Kidney glomerular epithelial cell (primary cell): Measurements from ENCODE around the gene RNF10.
"Not testable (repeated sequence)": the region's sequence is repeated elsewhere in the genome, so short reads cannot be mapped to it uniquely, and the experiment has no call there.

ENCODE experiments used
- DNase-seq: peaks from one replicate; lab custom pipeline; 2025; lab: John Stamatoyannopoulos, UW

Gene RNF10

DNA sequence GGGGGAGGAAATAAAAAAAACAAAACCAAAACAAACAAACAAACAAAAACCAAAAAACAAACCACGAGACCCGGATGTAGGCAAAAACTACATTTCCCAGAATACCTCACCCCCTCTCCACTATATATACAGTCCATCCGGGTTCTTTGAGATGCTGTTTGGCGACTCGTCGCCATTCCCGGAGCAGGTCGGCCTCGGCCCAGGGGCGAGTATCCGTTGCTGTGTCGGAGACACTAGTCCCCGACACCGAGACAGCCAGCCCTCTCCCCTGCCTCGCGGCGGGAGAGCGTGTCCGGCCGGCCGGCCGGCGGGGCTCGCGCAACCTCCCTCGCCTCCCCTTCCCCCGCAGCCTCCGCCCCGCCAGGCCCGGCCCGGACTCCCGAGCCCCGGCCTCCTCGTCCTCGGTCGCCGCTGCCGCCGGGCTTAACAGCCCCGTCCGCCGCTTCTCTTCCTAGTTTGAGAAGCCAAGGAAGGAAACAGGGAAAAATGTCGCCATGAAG lies at the start of gene RNF10:
RNF10 (plus strand) TSS at position 154 of the 500 bp plus-strand sequence. CDS start 456 bp downstream, outside the sequence.
- peak; percentile 84 for DNase-seq

DNA sequence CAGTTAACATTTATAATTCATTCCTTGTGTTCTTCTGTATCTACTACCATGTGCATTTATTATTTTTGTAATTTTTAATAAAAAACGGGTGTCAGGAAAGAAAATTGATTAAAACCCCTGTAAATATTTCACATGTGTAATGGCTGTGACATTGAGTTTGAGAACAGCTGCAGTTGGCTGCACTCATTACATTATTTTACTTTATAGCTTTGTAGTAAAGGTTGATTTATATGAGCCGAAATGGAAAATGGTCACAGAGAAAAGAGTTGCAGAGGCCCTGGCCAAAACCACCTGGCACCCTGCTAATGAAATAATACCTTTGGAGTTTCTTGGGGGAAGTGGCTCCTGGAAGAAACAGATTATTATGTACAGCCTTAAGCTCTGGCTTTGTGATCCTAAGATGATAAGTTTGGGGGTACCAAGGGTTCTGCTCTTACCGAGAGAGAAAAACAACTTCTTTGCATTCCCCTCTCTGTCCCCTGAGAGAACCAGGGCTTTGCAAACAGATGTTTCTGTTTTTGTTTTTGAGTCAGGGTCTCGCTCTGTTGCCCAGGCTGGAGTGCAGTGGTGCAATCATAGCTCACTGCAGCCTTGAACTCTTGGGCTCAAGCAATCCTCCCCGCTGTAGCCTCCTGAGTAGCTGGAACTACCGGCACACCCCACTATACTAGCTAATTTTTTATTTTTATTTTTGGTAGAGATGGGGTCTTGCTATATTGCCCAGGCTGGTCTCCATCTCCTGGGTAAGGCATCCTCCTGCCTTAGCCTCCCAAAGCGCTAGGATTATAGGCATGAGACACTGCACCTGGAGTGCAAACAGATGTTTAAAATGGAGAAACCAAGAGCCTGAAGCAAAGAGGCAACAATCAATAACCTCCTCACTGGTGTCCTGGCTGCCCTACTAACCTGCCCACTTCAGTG lies 47.9 kb upstream of the RNF10 start:
- no peak for DNase-seq

DNA sequence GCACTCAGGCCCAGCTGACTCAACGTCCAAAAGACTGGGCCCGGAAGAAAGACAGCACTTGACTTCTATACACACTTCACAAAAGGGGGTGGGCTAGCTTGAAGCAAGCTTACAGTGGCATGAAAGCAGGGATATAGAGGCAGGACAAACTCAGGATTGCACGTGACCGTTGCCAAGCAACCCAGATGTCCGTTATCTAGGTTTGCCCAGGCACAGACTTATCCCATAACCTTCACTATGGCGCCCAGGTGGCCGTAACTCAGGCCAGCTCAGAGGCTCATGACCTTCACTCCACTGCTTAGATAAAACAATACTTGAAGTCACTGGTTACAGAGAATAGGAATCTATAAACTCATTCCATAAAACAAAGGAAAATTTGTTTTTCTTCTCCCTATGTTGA lies 46.6 kb upstream of the RNF10 start:
- not testable (repeated sequence) for DNase-seq

DNA sequence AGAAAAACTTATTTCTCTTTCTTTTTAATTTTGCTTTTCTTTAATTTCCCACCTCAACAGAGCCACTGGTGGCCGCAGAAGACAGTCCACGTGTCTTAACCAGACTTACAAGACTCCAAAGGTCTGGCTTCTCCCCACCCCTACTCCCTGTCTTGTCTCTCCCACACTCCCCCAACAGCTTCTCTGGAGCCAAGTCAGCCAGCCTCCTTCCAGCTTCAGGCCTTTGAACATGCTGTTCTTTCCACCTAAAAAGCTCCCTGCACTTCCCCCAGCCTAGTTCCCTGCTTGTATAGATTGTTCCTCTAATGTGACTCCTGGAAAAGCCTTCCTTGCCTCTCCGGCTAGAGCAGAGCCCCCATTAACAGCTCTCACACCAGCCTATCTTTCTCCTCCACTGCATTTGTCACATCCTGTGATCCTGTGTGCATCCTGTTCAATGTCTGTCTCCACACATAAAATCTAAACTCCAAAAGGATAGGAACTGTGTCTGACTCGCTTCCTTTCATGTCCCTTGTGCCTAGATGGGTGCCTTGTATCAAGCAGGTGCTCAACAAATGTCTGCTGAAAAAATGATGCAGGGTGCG lies 46.0 kb upstream of the RNF10 start:
- DNase-seq = no peak

DNA sequence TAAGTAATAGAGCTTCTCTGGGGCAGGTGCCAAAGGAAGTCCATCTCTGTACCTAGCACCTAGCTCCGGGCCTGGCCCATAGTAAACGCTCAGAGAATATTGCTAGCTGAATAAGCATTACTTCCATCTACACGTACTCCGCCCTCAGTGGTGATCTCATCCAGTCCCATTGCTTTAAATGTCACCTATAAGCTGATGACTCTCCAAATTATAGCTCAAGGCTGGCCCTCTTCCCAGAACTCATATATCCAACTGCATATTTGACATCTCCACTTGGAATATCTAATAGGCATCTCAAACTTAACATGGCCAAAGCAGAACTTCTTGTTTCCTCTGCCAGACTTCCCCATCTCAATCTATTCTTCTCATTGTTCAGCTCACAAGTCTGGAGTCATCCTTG lies 45.1 kb upstream of the RNF10 start:
- no peak for DNase-seq

DNA sequence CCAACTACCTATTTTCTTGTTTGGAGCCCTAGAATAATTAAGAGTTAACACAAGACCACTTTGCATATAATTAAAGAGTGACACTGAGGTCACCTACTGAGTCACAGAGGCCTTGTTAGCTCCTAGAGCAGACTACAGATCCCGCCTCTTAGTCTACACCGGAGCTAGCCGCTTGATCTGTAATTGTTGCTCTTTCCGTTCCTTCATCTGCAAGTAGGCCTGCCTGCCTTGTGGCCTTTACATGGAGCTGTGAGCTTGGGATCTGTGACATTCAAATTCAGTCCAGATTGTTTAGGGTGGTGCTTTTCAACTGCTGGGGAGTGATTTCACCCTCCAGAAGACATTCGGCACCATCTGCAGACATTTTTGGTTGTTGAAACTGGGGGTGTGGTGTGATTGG lies 43.8 kb upstream of the RNF10 start:
- no peak for DNase-seq

DNA sequence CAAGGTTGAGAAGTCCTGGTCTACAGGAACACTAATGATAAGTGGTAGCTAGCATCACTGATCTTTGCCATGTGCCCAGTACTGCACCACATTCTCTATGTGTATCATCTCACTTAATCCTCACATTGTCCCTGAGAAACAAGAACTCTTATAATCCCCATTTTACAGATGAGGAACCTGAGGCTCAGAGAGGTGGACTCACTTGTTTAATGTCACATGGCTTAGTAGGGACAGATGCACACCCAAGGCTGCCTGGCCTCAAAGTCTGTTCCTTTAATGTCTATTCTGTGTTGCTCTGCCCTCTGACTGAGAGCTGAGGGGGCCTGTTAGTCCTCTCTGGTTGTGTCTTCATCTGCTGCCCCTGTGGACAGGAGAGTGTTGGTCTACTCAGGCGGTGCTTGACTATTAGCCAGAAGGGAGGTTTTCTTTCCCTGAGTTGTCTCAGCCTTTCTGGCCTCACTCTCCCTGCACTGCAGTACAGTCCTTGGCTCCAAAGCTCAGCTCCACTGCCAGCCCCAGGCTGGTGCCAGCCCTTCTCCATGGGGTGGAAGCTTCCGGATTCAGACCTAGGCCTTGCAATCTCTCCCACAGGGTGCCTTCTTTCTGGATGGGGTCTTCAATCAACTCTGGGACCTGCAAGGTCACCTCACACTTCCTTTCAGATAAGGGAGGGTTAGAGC lies 43.2 kb upstream of the RNF10 start:
- DNase-seq = no peak

DNA sequence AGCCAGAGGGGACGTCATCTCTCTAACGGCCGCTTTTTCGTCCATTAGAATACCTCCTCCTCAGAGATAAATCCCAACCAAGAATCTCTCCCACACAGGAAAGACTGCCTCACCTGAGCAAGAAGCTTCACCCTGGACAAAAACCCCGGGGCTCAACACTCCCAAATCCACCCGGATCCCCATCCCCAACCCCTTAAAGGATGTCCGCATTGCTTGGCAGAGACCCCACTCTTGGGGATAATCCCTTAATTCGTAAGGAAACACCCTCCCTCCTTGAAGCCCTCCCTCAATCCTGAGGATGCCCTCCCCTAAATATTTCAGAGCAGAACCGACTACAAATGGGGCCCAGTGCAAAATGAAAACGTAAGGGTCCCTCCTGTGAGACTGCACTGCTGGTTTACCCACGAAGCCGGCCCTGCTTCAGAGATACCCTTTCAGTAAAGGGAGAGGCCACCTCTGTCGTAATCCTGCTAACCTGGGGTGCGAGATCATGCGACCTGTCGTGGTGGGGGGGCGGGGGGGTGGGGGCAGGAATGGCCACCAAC lies 38.9 kb upstream of the RNF10 start:
- DNase-seq = no peak

DNA sequence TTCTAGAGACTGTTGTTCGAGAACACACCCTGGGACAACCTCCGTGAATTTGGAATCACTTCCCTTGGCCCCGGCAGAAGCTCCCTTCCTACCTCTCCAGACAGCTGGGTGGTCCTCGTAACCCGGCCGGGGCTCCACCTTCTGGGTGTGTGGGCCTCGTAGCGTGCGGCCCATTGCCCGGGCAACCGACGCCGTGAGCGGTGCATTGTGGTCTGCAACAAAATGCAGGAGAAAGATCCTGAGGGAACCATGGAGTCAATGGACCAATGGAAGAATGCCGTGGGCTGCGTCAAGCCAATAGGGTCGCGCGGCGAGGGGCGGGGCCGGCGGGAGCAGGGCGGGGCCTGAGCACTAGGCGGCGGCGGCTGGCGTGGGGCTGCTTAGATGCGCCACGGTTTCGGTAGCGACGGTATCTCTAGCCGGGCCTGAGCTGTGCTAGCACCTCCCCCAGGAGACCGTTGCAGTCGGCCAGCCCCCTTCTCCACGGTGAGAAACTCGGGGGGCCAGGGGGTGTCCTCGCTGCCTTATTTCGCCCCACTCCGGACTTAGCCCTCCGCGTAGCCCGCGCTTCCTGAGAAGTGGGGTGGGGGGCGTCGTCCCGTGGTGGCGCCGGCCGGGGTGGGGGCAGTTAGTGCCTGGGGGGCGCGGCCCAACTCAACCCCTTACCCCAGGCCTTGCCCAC lies 38.3 kb upstream of the RNF10 start, which contains the start of gene DYNLL1:
DYNLL1 (plus strand) TSS at position 383 of the 682 bp plus-strand sequence. CDS start 309 bp downstream, outside the sequence.
- DNase-seq = peak; percentile 87

DNA sequence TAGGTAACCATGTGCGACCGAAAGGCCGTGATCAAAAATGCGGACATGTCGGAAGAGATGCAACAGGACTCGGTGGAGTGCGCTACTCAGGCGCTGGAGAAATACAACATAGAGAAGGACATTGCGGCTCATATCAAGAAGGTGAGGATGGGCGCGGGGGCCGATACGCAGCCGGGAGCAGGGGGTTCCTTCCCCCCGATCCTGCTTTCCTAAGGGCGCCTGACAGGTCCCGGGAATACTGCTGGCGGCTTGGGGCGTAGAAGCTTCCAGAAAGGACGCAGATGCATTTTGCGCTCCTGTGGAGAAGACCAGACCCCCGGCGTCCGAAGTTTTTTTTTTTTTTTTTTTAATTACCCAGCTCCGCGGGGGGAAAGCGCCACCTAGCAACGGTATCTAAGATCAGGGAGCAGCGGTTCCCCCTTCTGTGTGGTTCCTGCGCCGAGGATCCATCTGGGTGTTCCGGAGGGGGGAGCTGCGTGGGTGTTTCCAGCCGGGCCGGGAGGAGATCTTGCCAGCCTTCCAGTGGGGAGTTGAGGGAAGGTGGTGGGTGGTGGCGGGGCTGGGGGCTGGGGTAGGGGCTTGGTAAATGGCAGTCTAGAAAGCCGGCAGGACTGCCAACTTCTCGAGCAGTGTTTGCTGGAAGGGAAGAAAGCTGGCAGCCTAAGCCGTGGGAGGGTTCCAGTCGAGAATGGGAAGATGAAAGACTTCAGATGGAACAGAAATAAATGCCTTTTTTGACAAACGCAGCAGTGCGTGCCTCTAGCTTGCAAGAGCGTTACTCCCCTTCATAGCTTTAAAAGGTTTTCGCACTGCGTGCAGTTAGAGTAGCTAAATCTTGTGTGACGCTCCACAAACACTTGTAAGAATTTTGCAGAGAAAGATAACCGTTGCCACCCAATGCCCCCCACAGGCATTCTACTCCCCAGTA lies 37.5 kb upstream of the RNF10 start:
- no peak for DNase-seq

DNA sequence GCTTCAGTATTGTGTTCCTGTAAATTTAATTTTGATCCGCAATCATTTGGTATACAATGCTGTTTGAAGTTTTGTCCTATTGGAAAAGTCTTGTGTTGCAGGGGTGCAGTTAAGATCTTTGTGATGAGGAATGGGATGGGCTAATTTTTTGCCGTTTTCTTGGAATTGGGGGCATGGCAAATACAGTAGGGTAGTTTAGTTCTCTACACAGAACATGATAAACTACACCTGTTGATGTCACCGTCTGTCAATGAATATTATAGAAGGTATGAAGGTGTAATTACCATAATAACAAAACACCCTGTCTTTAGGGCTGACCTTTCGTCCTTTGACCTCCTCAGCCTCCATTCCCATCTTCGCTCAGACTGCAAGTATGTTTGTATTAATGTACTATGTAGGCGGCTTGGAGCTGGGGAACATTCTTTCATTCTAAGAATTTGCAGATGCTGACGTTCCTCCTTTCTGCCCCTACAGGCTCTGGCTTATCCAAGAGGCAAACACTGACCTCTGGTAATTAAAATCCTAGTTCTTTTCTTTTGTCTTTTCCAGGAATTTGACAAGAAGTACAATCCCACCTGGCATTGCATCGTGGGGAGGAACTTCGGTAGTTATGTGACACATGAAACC lies 36.5 kb upstream of the RNF10 start:
- no peak for DNase-seq

DNA sequence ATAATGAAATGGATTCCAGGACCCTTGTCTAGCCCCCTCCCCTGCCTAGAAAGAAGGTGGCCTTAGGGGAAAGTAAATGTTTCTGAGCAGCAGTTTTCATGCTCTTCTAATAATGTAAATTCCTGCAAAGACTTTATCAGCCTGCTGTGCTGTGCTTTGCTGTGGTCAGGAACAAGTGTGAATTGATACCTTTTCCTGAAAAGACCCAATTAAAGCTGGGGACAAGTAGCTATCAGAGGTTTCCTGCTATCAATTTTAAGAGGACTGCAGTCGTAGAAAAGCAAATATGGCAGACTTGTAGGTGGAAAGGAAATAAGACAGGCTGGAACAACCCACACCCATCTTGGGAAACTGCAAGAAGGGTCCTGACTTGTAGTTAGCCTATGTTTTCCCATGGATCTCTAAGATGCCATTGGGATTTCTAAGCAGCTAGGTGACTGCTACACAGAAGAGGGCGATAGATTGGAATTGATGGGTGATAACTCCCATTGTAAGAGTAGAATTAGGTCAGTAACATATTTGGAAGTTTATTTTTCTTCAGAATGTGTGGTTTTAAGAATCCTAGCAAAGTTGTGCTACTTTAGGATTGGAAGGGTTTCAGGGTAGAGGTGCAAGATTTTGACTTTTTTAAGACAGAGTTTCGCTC lies 35.2 kb upstream of the RNF10 start:
- no peak for DNase-seq

DNA sequence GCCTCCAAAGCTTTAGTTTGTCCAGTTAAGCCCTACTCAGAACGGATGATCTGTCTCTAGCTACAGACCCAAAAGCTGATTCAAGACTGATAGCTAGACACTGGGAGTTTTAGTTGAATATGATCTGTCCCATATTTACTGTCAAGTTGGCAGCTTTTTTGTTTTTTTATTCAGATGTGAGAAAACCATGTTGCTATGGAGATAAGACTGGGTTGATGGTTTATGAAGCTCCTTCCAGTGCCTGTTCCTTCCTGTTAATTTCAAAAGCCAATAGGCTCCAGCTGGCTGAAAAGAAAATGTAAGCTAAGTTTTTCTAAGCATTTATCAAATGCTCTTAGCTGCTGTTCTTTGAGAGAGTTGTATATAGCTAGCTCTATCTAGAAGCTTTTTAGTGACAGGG lies 33.6 kb upstream of the RNF10 start:
- no peak for DNase-seq

DNA sequence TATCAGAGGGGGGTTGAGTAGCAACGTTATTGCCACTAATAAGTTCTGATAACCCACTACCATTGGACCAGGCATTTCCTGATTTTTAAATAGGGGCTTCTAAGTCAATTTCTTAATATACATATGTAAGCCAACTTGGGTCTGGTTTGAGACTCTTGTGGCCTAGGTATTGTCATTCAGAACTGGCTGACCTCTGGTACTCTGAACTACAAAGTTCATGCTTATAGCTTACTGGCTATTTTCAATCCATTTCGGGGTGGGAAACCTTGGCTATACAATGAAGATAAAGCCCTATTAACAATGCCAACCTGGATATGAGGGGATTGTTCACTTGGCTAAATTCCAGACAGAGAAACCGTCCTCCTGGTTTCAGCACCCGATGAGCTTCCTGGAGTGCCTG lies 29.6 kb upstream of the RNF10 start:
- DNase-seq = no peak

DNA sequence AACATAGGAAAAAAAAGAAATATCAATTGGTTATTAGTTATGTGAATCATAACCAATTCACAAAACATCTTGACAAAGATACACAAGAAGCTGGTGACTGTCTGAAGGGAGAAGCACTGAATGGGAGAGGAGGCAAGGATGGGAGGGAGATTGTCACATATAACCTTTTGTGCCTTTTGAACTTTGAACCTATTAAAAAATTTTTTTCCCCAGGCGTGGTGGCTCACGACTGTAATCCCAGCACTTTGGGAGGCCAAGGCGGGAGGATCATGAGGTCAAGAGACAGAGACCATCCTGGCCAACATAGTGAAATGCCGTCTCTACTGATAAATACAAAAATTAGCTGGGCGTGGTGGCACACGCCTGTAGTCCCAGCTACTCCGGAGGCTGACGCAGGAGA lies 25.6 kb upstream of the RNF10 start:
- no peak for DNase-seq

DNA sequence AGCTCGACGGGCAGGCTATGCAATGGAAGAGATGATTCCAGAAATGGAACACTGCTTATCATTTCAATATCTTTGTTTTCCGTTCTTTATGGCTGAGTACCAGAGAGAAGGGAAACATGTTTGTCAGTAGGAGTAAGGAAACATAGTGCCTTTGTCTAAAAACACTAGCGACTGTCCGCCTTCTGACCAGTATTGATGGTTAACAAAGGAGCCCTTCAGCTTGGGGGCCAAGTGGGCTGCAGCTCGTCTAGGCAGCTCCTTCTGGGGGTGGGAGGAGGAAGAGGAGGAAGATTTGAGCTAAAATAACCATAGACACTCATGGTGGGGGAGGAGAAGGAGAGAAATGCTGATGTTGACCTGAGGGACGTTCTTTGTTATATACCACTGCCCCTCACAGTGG lies 20.2 kb upstream of the RNF10 start:
- DNase-seq = no peak

DNA sequence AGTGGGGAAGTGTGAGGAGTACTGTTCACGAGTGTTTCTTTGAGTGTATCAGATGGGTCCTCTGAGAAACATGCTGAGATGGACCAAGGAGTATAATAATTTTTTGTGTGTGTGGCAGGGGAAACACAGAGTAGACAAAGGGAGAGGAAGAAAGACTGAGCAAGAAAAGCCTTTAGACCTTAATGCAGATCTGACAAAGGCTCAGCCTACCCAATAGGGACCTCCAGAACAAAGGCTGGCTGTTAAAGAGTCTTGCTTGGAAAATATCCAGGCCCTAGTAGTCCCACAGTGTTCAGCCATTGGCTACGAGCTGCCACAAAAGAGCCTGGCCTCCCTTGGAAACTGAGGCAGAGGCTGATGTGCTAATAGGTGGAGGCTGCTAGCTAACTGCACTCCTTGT lies 18.7 kb upstream of the RNF10 start:
- DNase-seq = no peak

DNA sequence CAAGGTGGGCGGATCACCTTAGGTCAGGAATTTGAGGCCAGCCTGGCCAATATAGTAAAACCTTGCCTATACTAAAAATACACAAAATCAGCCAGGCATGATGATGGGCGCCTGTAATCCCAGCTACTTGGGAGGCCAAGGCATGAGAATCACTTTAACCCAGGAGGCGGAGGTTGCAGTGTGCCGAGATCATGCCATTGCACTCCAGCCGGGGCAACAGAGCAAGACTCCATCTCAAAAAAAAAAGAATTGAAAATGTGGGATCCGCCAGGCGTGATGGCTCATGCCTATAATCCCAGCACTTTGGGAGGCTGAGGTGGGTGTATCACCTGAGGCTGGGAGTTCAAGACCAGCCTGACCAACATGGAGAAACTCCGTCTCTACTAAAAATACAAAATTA lies 14.8 kb upstream of the RNF10 start:
- not testable (repeated sequence) for DNase-seq

DNA sequence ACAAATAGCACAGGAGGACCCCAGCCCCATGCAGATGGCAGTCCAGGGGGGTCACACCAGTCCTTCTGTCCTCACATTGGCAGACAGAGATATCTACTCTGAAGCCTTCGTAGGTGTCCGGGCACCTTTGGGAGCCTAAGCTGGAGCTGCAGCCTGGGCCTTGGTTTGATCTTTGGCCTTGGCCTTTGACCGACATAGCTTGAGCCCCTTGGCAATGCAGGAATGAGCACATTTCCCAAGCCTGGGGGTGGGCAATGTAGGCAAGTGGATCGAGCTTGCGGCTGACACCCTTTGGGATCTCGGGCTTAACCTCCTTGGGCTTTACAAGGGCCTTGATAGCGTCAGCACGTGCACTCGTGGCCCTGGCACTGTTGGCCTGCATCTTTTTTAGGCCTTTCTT lies 11.6 kb upstream of the RNF10 start:
- DNase-seq = no peak
